ENCODE data around the gene ZC3H4. TPM values are rescaled to one million over a fixed set of nuclear protein-coding genes. Genes with fewer than 3 reads are reported as not detected.

Gene ZC3H4
- total and polyA plus RNA-seq, 12 donors = 5.7 to 45.0 (median 23.6) TPM

- Histone ChIP-seq H3K4me1 (replicated peaks in 1 of 2) (peaks cover 5% of the 10 kb centered on the region in 2 donors), H3K27ac (no peak overlapping the region), H3K9me3 (replicated peaks in 1 of 3) (no peaks in the 10 kb centered on the region), H3K27me3 (no peaks in the 10 kb centered on the region), H3K4me3 (no peak overlapping the region), H3K36me3 (replicated peaks in 1 of 2) (no peaks in the 10 kb centered on the region)
- intact Hi-C loops (cut with DNase I) = no loop called here
- TF ChIP-seq POLR2A (IDR thresholded peaks at IDR 0.05) (no peak), CTCF (IDR thresholded peaks at IDR 0.05) (no peak)
- no peak for DNase-seq
- 81 to 89% (median 85%) methylated on average over 5 to 45 of the region's 45 CpGs for whole genome bisulfite sequencing, 4 donors
Observed at GRCh38 chr19:47045867-47046470, 67.6 kb downstream of the ZC3H4 start.

GRCh38 chr19:47044946-47045866, 68.4 kb downstream of the ZC3H4 start:
- intact Hi-C loops (cut with DNase I) = no loop called here
- Histone ChIP-seq H3K9me3 (replicated peaks in 1 of 3) (no peaks in the 10 kb centered on the region), H3K4me1 (replicated peaks in 1 of 2) (peaks cover 5% of the 10 kb centered on the region in 2 donors), H3K4me3 (no peak overlapping the region), H3K27me3 (no peaks in the 10 kb centered on the region), H3K36me3 (replicated peaks in 1 of 2) (no peaks in the 10 kb centered on the region), H3K27ac (no peak overlapping the region)
- WGBS, 4 donors = 95 to 98% (median 97%) methylated on average over 22 to 56 of the region's 56 CpGs
- TF ChIP-seq POLR2A (IDR thresholded peaks at IDR 0.05) (no peak), CTCF (IDR thresholded peaks at IDR 0.05) (no peak)
- no peak for DNase-seq

GRCh38 chr19:47040869-47041268, 72.7 kb downstream of the ZC3H4 start:
- peaks cover 0 to 6% of the 10 kb centered on the region in 2 donors for H3K4me1 ChIP-seq (replicated peaks in 1 of 2)
- DNase-seq = no peak
- H3K27me3 ChIP-seq = no peaks in the 10 kb centered on the region
- H3K36me3 ChIP-seq (replicated peaks in 1 of 2) = no peaks in the 10 kb centered on the region
- intact Hi-C loops (cut with DNase I) = no loop called here
- H3K9me3 ChIP-seq (replicated peaks in 1 of 3) = no peaks in the 10 kb centered on the region
- no peak overlapping the region for H3K4me3 ChIP-seq
- no peak overlapping the region for H3K27ac ChIP-seq
- TF ChIP-seq CTCF (IDR thresholded peaks at IDR 0.05) (no peak), POLR2A (IDR thresholded peaks at IDR 0.05) (no peak)
- WGBS, 4 donors = 78 to 83% (median 79%) methylated on average over 1 to 8 of the region's 8 CpGs

GRCh38 chr19:47039239-47039874, 74.2 kb downstream of the ZC3H4 start:
- no peaks in the 10 kb centered on the region for H3K36me3 ChIP-seq (replicated peaks in 1 of 2)
- TF ChIP-seq CTCF (IDR thresholded peaks at IDR 0.05) (no peak), POLR2A (IDR thresholded peaks at IDR 0.05) (no peak)
- no peak for DNase-seq
- H3K4me3 ChIP-seq = no peak overlapping the region
- H3K4me1 ChIP-seq (replicated peaks in 1 of 2) = peaks cover 4 to 9% of the 10 kb centered on the region in 2 donors
- no peak overlapping the region for H3K27ac ChIP-seq
- no peaks in the 10 kb centered on the region for H3K9me3 ChIP-seq (replicated peaks in 1 of 3)
- H3K27me3 ChIP-seq = no peaks in the 10 kb centered on the region
- 85 to 89% (median 88%) methylated on average over 16 to 17 of the region's 17 CpGs for WGBS, 4 donors
- intact Hi-C loops (cut with DNase I) = loop anchor here (5.0 to 10.0 kb wide), 2 partner anchors 83 to 85 kb away; no protein-coding TSS in a partner anchor

Measured in adrenal gland (tissue), 12 donors.